Esophagus muscularis mucosa (tissue), 3 donors: Measurements from ENCODE around the gene SUPT20H.

Experiments used
- POLR2A ChIP-seq: fragments of 450-650 bp; IDR thresholded peaks from one replicate; pipeline ENCODE4 v1.6.1; 2017; ENCODE audit warnings: antibody characterized with exemption, moderate library complexity, mild to moderate bottlenecking, low read depth
- POLR2AphosphoS5 ChIP-seq, 2 donors: sonication (generic); formaldehyde crosslinking; IDR thresholded peaks; one replicate each; pipeline ENCODE4 v1.6.1; 2017; ENCODE audit warnings: antibody characterized with exemption in 2 of 2
- TF ChIP-seq, protein P1 (sequence below), 3 experiments: fragments of 200-600 bp in 2 of 3; fragments of 450-650 bp in 1 of 3; sonication (generic) in 2 of 3; IDR thresholded peaks; one replicate each; pipeline ENCODE4 v1.5.1; 2017 to 2019; ENCODE audit warnings: antibody characterized with exemption in 3 of 3, mild to moderate bottlenecking in 2 of 3, moderate library complexity in 1 of 3

DNA sequence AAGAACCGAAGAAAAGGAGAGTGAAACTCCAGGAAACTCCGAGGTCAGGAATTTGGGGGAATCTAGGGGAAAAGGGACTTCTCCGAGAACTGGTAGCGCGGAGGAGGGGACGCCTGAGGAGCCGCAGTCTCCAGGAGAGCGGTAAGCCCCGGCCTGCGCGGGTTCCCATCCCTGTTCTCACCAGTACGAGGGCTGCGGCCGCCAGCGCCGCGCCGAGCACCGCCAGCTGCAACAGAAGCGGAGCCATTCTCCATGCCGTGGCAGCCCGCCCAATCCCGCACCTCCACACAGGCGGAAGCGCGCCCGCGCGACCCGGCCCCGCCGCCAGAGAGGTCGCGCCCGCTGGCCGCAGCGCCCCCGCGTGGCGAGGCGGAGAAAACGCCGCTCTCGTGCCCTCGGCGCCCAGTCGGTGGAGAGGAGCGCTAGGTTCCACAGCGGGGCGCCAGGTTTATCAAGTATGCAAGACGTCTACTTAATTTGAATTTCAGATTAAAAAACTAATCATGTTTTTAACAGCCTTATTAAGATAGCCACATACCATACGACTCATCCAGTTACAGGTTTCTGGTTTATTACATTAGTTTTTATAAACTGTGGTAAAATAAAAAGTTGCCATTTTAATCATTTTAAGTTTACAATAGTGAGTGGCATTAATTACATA, 60.3 kb downstream of the SUPT20H start, which contains the start of gene ALG5:
- TF ChIP-seq POLR2A, result peak; percentile 16
- TF ChIP-seq, protein P1, sequence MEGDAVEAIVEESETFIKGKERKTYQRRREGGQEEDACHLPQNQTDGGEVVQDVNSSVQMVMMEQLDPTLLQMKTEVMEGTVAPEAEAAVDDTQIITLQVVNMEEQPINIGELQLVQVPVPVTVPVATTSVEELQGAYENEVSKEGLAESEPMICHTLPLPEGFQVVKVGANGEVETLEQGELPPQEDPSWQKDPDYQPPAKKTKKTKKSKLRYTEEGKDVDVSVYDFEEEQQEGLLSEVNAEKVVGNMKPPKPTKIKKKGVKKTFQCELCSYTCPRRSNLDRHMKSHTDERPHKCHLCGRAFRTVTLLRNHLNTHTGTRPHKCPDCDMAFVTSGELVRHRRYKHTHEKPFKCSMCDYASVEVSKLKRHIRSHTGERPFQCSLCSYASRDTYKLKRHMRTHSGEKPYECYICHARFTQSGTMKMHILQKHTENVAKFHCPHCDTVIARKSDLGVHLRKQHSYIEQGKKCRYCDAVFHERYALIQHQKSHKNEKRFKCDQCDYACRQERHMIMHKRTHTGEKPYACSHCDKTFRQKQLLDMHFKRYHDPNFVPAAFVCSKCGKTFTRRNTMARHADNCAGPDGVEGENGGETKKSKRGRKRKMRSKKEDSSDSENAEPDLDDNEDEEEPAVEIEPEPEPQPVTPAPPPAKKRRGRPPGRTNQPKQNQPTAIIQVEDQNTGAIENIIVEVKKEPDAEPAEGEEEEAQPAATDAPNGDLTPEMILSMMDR (IDR thresholded peaks at IDR 0.05), result peak; percentile 95 to 98 (median 97)
- peak; percentile 65 to 70 for TF ChIP-seq POLR2AphosphoS5 (IDR thresholded peaks at IDR 0.05)
